ENCODE results near the gene IGSF9B.

Gene IGSF9B

DNA sequence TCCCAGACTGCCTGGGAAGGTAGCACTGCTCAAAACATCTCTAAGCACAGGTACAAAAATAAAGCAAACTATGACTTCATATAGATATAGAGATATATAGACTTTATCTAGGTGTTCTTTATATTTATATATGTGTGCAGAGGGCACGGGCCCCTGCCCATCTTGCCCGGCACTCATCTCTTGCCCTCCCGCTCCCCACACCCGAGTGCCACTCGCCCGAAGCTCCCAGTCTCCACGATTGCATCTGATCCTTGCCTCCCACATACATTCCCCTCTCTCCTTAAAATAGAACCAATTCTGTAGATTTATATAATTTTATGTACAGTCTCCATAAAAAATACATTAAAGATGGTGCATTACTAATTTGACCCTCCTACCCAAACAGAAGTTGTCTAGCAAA is 55.5 kb downstream of the IGSF9B start:
- DNase-seq (ENCODE audit: low spot score), result no peak

DNA sequence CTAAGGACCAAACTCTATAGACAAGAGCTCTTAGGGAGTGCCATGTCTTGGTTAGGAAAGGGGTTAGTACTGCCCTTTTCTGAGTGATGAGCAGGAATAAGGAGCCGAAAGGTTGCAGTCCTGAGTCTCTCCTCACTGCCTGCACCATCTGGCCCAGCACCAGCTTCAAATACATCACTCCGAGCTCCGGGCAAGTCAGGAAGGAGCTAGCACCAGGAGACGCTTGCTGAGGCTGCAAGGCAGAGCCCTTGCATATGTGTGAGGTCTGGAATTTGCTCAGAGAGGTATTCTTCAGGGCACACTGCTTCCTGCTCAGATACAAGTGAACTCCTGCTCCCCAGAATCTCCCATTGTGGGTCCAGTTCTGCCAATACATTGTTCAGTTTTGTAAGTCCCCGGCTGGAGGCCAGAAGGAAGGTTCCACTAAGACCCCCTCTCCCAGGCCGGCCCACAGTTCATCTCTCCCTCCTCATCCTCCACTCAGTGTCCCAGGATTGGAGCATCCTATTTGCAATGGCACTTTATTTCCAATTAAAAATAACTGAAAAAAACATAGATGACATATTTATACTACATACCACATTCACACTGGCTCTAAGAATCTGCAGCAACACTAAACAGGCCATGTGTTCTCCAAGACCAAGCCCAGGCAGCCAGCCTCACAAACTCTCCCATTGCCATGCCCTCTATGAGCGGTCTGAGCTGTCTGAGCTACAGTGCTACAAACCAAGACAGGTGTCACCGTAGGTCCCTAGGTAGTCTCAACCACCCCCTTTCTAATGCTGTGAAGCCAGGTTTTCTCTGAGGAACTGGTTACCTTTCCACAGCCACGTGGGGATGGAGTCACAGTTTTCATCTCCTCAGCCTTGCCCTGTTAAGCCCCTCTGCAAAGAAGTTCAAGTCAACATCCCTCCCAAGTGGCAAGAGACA is 56.3 kb downstream of the IGSF9B start:
- no peak for DNase-seq (ENCODE audit: low spot score)

DNA sequence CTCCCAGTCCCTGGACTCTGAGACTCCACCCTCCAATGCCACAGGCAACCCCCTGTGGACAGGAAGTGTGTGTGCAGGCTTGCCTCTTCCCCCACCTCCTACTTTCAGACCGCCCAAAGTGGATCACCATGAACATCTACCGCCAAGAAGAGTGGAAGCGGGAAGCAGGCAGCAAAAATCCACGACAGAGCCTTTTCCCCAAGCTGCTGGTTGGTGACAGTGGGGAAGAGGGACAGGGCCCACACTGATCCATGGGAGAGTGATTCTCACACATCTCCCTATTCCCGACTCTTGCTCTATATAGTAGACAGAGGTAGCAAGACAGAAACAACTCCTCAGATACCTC is 58.0 kb downstream of the IGSF9B start:
- no peak for DNase-seq (ENCODE audit: low spot score)

DNA sequence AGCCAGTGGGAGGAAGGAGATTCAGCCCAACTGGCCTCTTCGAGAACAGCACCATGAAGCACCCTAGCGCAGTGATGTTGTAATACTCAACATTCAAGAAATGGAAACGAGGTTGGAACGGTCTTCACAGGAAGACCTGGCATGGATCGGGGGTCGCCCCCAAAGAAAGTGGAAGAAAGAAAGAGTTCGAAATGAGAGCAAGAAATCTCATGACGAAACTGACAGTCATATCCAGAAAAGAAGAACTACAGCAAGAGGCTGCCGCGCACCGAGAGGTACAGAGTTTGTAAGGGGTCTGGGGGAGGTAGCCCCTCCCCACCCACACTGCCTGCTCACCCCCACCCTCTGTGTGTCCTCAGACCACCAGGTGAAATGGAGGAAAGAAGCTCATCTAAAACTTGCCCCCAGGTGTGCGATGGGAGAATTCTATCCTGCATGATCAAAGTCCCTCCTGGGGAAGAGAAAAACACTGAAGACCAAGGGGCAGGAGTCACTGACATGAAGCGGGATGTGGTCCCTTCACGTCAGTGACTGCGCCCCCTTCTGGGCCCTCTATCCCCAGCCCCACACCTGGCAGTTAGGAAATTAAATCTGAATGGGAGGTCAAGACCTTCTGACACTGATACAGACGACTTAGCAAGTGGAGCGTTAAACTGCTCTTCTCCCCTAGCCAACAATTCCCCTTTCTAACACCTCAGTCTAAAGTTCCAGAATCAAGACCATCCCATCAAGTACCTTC is 58.6 kb downstream of the IGSF9B start:
- DNase-seq (ENCODE audit: low spot score), result peak; percentile 42

DNA sequence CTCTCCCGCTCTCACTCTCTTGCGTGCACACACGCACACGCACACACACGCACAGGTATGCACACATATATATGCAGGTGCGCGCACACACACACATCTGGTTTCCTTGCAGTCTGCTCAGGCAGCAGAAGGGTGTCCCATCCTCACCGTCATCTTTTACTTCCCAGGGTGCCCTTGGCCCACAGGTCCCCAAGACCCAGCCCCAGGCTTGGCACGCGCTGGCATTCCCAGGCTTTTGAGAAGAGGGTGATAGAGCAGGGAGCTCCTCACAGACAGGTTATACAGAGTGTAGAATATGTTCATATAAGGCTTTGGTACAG is 59.5 kb downstream of the IGSF9B start:
- DNase-seq (ENCODE audit: low spot score), result no peak

DNA sequence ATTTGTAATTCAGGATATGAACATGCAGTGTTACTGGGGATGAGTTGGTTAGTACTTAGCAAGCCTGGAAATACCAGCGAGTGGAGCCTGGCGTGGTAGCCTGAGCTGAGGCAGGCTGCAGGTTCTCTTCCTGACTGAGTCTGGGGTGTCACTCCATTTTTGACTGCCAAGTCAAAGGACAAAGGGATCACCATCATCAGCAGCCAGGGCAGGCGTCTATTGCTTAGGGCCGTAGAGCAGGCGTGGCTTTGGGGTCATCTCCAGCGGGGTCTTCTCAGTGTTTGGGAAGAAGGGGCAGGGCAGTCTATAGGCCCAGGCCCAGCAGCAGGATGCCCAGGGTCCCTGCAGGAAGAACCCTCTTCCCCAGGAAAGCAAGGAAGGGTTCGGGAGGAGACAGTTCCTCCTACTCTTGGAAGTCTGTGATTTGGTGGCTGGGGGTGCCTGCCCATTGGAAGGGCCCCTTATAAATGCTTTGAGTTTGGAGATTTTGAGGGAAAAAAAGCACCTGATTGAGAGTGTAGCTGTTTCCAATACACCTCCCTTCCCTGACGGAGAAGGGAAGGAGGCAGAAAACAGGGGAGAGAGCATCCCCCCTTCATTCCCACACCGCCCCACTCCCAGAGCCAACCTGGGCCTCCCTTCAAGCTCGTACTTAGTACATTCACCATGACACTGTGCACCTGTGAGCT is 60.0 kb downstream of the IGSF9B start:
- DNase-seq (ENCODE audit: low spot score), result no peak

DNA sequence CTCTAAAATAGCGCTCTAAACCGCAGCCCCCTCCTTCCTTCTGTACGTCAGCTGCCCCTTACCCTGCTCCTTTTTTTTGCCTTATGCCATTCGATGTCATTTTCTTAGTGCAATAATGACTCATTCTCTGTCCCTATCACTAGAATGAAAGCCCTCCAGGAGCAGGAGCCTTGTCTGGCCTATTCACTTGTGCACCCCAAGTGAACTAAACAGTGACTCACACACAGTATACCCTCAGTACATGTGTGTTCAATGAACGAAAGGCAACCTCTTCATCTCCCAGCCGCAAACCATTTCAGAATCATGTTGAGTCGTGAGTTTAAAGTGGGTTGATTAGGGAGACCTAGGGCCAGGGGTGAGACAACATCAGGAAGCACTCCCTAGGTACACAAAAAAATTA is 60.7 kb downstream of the IGSF9B start:
- DNase-seq (ENCODE audit: low spot score), result no peak

DNA sequence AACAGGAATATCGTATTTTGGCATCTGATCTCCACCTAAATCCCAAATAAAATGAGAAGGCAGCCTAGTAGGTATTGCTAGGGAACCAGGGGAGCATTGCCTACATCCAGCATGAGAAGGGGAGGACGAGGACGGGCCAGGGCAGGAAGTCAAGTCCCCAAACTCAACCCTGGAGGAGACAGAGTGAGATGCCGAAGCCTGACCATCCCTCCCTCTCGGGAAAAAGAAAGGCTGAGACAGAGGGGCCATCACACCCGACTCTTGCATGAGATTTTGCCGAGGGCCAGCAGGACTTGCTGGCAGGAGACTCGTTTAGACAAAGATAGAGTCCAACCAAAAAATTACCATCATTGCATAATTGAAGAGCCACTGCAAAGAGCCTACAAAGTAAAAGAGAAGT is 61.2 kb downstream of the IGSF9B start:
- no peak for DNase-seq (ENCODE audit: low spot score)

DNA sequence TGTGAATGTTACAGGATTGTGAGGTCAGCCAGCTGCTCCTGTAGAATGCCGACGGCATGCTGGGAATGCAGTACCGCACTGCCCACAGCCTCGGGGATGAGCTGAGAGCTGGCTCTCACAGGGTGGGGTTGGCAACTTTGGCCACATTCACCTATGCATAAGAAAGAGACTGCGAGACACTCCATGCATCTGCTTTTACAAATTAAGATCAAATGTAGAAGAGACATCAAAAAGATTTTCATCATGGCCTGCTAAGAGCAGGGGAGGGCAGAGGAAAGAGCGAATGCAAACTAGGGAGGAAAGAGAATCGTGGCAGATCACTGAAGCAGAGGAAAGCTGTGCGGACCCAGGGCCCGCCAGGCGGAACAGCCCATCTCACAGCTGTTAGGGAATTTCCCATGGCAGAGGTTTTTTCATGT is 61.7 kb downstream of the IGSF9B start:
- DNase-seq (ENCODE audit: low spot score), result peak; percentile 70

DNA sequence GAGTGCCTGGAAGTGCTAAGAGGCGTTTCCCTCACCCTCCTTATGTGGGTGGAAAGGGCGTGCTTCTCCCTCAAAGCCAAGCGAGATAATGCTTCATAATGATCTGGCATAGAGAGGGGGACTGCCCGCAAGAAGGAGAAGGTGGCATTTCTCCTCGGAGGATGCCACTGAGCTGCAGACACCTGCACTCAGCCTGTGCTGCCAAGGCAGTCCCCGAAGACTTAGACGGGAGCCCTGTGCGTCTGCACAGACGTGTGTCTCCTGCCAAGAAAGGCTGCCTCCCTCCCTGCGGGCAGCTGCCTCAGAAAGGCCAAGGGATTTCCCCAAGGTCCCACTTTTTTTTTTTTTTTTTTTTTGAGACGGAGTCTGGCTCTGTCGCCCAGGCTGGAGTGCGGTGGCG is 63.4 kb downstream of the IGSF9B start:
- DNase-seq (ENCODE audit: low spot score), result no peak

DNA sequence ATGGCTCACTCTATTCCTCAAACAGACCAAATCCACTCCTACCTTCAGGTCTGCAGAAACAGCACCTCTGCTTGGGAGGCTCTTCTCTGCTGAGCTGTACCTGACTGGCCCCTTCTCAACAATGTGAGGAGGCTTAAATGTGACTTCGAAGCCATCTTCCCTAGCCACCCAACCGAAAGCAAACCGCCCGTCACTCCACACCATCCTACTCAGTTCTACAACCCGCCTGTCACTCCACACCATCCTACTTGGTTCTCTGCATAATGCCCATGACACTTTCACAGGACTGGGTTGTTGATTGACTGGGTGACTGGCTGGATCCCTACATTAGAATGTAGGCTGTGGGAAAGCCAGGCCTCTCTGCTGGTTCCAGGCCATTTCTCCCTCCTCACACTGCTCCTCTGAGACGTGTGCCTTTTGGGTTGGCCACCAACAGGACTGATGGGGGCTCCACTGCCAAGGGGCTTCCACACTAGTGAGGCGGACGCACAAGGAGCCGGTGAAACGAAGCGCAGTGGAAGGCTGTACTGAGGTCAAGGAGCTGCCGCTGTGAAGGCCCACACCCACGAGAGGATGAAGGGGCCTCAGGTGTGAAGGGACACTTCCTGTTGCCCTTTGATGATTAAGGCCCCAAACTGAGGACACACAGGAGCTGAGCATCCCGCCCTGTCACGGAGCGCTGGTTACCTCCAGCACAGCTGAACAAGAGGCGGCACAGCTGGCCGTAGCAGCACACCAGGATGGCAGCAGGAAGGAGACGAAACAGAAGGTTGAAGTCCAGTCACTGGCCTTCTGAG is 64.0 kb downstream of the IGSF9B start:
- no peak for DNase-seq (ENCODE audit: low spot score)

DNA sequence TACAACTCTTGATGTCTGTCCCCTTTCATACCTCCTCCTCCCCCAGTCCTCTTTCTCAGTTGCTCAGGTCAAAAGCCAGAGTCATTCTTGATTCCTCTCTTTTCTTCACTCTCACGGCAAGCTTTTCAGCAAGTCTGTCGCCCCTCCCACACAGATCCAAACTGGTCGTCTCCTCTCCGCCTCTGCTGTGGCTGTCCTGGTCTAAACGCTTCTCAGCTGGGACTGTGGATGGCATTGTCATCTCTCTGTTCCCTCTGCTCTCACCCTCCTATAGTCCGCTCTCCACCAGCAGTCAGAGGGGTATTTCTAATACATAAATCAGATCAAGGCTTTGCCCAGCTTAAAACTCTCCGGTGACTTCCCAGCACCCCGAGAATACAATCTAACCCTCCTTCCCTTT is 64.6 kb downstream of the IGSF9B start:
- no peak for DNase-seq (ENCODE audit: low spot score)

DNA sequence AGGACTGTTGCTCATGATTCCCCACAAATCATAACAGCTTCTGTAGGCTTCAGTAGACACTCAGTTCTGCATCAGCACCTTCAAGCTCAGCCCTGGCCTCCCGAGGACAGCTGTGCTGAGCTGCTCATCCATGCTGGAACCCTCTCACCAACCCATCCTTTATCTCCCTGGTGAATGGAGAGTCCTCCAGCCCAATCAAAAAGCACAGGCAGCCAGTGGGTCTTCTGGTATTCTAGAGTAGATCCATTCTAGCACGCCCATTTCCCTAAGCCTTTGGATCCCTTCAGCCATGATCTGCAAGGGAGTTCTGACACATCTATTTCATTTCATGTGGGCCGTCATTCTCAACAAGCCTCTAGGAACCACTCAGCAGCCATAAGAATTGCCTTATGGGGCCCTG is 66.9 kb downstream of the IGSF9B start:
- DNase-seq (ENCODE audit: low spot score), result no peak

DNA sequence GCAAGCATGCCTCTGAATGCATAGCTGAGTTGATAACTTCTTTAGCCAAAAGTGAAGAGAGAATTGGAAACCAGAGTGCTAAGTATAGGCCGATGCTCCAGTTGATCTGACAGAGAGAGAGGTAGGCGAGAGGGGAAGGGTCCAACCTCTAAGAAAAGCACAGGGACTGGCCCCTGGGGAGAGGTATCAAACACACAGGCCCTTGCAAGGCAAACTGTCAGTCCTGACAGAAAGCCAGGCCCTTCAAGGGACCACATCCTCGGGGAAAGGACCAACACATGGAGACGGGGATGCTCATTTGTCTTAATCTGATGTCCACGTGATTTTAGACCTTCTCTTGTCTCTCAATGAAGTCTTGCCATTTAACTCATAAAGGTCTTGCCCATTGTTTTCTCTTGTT is 67.6 kb downstream of the IGSF9B start:
- no peak for DNase-seq (ENCODE audit: low spot score)

DNA sequence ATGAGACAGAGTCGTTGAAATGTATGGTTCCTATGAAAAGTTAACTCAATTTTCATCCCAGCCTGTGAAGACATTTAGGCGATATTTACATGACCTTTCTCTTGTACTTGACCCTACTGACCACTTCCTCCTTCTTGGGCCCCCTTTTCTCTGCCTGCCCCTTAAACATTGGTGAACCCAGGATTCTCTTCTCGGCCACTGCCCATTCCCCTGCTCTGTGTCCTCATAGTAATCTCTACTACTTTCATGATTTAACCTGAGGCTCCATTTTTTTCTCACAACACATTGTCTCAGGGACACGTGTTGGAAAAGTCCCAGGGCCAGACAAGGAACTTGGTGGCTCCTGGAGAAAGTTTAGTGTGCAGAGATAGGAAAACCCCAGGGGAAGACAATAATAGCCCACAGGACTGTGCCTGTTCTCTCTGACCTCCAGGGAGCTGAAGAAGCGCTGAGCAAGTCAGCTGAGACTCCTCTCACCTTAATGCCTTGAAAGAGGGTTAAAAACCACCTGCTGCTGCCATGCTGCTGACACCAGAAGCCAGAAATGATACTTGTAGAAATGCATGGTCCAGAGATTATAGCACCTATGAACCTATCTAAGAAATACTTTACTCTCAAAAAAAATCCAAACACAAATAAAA is 69.0 kb downstream of the IGSF9B start:
- DNase-seq (ENCODE audit: low spot score), result no peak

DNA sequence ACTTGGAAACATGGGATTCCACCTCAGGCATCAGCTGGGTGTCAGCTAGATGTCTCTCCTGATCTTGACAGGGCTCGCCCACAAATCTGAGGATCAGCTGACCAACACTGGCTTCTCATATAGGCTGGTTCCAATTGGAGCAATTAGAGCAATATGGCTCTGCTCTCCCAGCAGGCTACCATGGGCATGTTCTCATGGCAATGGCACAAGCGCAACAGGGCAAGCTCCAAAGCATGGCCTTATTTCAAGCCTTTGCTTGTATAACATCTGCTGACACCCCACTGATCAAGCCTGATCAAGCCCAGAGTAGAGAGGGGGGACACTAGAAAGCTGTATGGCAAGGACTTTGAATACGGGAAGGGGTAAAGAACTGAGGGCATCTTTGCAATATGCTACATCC is 70.7 kb downstream of the IGSF9B start:
- DNase-seq (ENCODE audit: low spot score), result no peak

DNA sequence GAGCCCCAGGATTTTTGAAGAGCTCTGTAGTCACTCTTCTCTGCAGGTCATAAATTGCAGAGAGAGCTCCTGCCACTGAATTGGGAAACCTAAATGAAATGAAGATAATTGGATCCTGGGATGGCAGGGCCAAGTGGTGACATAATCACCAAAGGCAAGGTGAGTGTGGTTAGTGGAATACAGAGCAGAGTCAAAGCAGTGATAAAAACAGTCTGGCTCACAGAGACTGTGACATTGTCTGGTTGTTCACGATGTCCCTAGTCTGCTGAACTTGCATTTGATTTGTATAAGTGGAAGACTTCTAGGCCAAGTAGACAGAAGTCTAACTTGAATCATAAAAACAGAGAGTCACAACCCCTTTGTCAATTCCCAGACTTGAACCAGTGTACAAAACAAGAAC is 84.6 kb downstream of the IGSF9B start:
- no peak for DNase-seq (ENCODE audit: low spot score)

DNA sequence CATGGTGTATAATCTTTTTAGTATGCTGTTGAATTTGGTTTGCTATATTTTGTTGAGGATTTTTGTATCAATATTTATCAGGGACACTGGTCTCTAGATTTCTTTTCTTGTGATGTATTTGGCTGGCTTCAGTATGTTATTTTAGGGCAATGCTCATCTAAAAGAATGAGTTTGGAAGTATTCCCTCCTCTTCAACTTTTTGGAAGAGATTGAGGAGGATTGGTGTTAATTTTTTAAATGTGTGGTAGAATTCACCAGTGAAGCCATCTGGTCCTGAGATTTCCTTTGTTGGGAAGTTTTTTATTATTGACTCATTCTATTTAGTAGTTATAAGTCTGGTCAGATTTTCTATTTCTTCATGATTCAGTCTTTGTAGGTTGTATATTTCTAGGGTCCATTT is 89.3 kb downstream of the IGSF9B start:
- no peak for DNase-seq (ENCODE audit: low spot score)

DNA sequence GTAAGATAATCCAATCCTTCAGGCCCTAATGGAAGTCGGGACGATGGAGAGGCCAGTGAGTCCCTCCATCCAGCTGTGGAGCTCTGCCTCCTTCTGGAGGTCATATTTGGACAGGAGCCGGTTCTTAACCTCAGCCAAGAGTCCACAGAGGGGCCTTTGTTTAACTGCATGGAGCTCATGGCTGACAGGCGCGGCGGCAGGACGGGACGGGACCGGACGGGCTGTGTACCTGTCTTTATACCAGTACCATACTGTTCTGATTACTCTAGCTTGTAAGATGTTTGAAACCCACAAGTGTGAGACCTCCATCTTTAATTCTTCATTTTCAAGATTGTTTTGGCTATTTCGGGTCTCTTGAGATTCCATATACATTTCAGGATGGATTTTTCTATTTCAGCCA is 91.3 kb downstream of the IGSF9B start:
- DNase-seq (ENCODE audit: low spot score), result no peak

DNA sequence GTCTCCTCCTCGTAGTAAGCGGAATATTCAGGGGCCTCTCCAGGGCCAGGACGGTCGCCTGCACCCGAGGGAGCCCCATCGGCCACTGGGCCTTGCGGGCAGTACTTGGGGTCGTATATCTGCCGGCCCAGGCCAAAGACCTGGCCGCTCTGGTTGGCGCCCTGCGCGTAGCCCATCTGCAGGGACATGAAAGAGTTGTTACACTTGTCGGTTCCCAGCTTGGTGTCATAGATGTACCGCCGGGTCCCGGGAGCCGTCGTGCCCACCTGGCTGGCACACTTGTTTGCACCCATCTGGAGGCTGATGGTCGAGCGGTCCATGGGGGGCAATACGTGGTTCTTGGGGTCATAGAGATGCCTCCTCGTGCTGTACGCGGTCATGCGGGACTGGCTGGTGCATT is 92.0 kb downstream of the IGSF9B start:
- DNase-seq (ENCODE audit: low spot score), result no peak

DNA sequence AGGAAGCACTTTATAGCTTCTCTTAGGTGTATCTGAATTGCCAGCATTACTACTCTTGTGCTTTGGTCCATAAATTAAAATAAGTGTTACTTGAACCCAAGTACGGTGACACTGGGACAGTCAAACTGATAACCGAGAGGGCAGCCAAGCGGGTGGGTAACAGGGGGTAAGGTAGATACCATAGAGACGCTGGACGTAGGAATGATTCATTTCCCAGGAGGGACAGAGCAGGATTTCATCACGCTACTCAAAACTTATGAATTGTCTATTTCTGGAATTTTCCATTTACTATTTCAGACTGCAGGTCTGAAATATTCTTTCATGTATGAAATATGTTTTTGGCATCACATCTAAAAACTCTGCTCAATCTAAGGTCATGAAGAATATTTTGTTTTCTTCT is 96.6 kb downstream of the IGSF9B start:
- DNase-seq (ENCODE audit: low spot score), result no peak
